Endodermal cell (in vitro differentiated cells): ENCODE results near the gene COL24A1. TPM values are rescaled to one million over a fixed set of nuclear protein-coding genes. Genes with fewer than 3 reads are reported as not detected.

Experiments
- DNase-seq: peaks from one replicate; pipeline ENCODE4 v3.0.0-alpha.2; 2017
- H3K27ac ChIP-seq: 2 replicates; pipeline ENCODE4 v1.5.1; 2013; ENCODE audit warnings: mild to moderate bottlenecking, low read depth, low read length, moderate library complexity
- H3K27me3 ChIP-seq: 2 replicates; pipeline ENCODE4 v1.6.1; 2013; ENCODE audit warnings: mild to moderate bottlenecking, low read length, moderate library complexity; ENCODE audit not compliant: insufficient read depth, control insufficient read depth, poor library complexity, severe bottlenecking
- H3K36me3 ChIP-seq: 2 replicates; pipeline ENCODE4 v1.7.0; 2013; ENCODE audit warnings: mild to moderate bottlenecking, low read length, moderate library complexity; ENCODE audit not compliant: control insufficient read depth, insufficient read depth
- H3K4me1 ChIP-seq: one replicate; pipeline ENCODE4 v1.7.0; 2013; ENCODE audit warnings: low read length; ENCODE audit not compliant: control insufficient read depth, insufficient read depth
- H3K4me3 ChIP-seq: 2 replicates; pipeline ENCODE4 v1.5.1; 2013; ENCODE audit warnings: mild to moderate bottlenecking, low read length, moderate library complexity
- H3K9ac ChIP-seq: 2 replicates; pipeline ENCODE4 v1.6.1; 2013; ENCODE audit warnings: mild to moderate bottlenecking, low read length, moderate library complexity; ENCODE audit not compliant: poor library complexity, severe bottlenecking; ENCODE audit errors: extremely low read depth
- H3K9me3 ChIP-seq: 2 replicates; pipeline ENCODE4 v1.6.1; 2013; ENCODE audit warnings: mild to moderate bottlenecking, low read length, moderate library complexity; ENCODE audit not compliant: control insufficient read depth
- H3K27ac Mint-ChIP-seq: 2 replicates; pipeline ENCODE4 v1.8.0; 2020; ENCODE audit warnings: mixed read lengths
- H3K27me3 Mint-ChIP-seq: 2 replicates; pipeline ENCODE4 v1.8.0; 2021; ENCODE audit warnings: mild to moderate bottlenecking, mixed read lengths; ENCODE audit not compliant: insufficient read depth
- H3K36me3 Mint-ChIP-seq: 2 replicates; pipeline ENCODE4 v1.8.0; 2020; ENCODE audit warnings: low read depth, mixed read lengths
- H3K4me1 Mint-ChIP-seq: 2 replicates; pipeline ENCODE4 v1.8.0; 2020; ENCODE audit warnings: mixed read lengths
- H3K4me3 Mint-ChIP-seq: 2 replicates; pipeline ENCODE4 v1.8.0; 2020; ENCODE audit warnings: mild to moderate bottlenecking, moderate library complexity, mixed read lengths
- H3K9me3 Mint-ChIP-seq: 2 replicates; pipeline ENCODE4 v1.8.0; 2020; ENCODE audit warnings: mild to moderate bottlenecking, mixed read lengths
- CTCF ChIP-seq: fragments of 200-600 bp; sonication (generic); conservative IDR thresholded peaks from 2 replicates; pipeline ENCODE4 v1.5.0; 2021; ENCODE audit warnings: antibody characterized with exemption, mild to moderate bottlenecking
- WGBS, 2 experiments: methylation state at CpG; one replicate each; pipeline versions ENCODE4 v1.1.5 to v1.1.7; 2013; ENCODE audit warnings: missing lambda C conversion rate in 2 of 2, mixed read lengths in 1 of 2; ENCODE audit not compliant: insufficient coverage in 1 of 2, insufficient read length in 1 of 2; 5-methylcytosine and 5-hydroxymethylcytosine counted together
- total RNA-seq, 2 donors: library from RNA; stranded (reverse); fragmentation: NEBNext Ultra II Directional in 1 of 2; extraction: Animal tissue kit (Norgen Biotek cat#: 25700) in 1 of 2; gene quantifications; 2 replicates in 1 of 2; 3 replicates in 1 of 2; pipeline ENCODE4 v1.2.1, GENCODE V29; 2021

Gene COL24A1
- total RNA-seq, 2 donors from 2014 or later: 0.84 to 0.95 TPM

GRCh38 chr1:86069757-86070145 is 86.8 kb downstream of the COL24A1 start:
- no peak for DNase-seq
- WGBS, 2 experiments: 93 to 100% methylated on average over 1 to 2 of the region's 2 CpGs
- H3K9me3 Mint-ChIP-seq: no peaks in the 10 kb centered on the region
- H3K9me3 ChIP-seq: no peaks in the 10 kb centered on the region
- no peak for TF ChIP-seq CTCF
- no peak overlapping the region for H3K27ac Mint-ChIP-seq
- no peaks in the 10 kb centered on the region for H3K36me3 ChIP-seq
- no peak overlapping the region for H3K4me3 Mint-ChIP-seq
- H3K4me1 ChIP-seq: no peaks in the 10 kb centered on the region
- H3K9ac ChIP-seq: no peak overlapping the region
- no peak overlapping the region for H3K27ac ChIP-seq
- H3K27me3 Mint-ChIP-seq: no peaks in the 10 kb centered on the region
- H3K4me1 Mint-ChIP-seq: peaks cover 6% of the 10 kb centered on the region
- H3K4me3 ChIP-seq: no peak overlapping the region
- no peaks in the 10 kb centered on the region for H3K27me3 ChIP-seq
- no peaks in the 10 kb centered on the region for H3K36me3 Mint-ChIP-seq

GRCh38 chr1:86068841-86069756 is 87.5 kb downstream of the COL24A1 start:
- TF ChIP-seq CTCF: no peak
- no peaks in the 10 kb centered on the region for H3K9me3 ChIP-seq
- Mint-ChIP-seq H3K9me3 (no peaks in the 10 kb centered on the region), H3K27me3 (no peaks in the 10 kb centered on the region), H3K4me3 (no peak overlapping the region), H3K4me1 (peaks cover 9% of the 10 kb centered on the region), H3K27ac (no peak overlapping the region), H3K36me3 (no peaks in the 10 kb centered on the region)
- H3K4me1 ChIP-seq: no peaks in the 10 kb centered on the region
- no peaks in the 10 kb centered on the region for H3K36me3 ChIP-seq
- no peak for DNase-seq
- H3K27me3 ChIP-seq: no peaks in the 10 kb centered on the region
- no peak overlapping the region for H3K4me3 ChIP-seq
- 88 to 90% methylated on average over 1 to 3 of the region's 3 CpGs for WGBS, 2 experiments
- H3K27ac ChIP-seq: no peak overlapping the region
- no peak overlapping the region for H3K9ac ChIP-seq

GRCh38 chr1:86068271-86068721 is 88.3 kb downstream of the COL24A1 start:
- Mint-ChIP-seq H3K9me3 (no peaks in the 10 kb centered on the region), H3K27ac (no peak overlapping the region), H3K27me3 (no peaks in the 10 kb centered on the region), H3K4me1 (peaks cover 9% of the 10 kb centered on the region), H3K36me3 (no peaks in the 10 kb centered on the region), H3K4me3 (no peak overlapping the region)
- no peaks in the 10 kb centered on the region for H3K36me3 ChIP-seq
- H3K4me1 ChIP-seq: no peaks in the 10 kb centered on the region
- no peak for DNase-seq
- H3K9ac ChIP-seq: no peak overlapping the region
- no peaks in the 10 kb centered on the region for H3K27me3 ChIP-seq
- no peaks in the 10 kb centered on the region for H3K9me3 ChIP-seq
- H3K4me3 ChIP-seq: no peak overlapping the region
- no peak overlapping the region for H3K27ac ChIP-seq
- TF ChIP-seq CTCF: no peak
- 91 to 100% methylated on average over 3 of the region's 3 CpGs for WGBS, 2 experiments
